GM19328 (cell line): ENCODE results near the gene CD247.

ENCODE experiments used
- ATAC-seq: cut with Tn5 transposase; IDR thresholded peaks from one replicate; pipeline ENCODE4 v1.9.1; 2021; ENCODE audit warnings: mild to moderate bottlenecking, moderate library complexity; ENCODE audit not compliant: unreplicated experiment

Gene CD247

GRCh38 chr1:167512046-167512654, 6.2 kb downstream of the CD247 start:
- ATAC-seq, result no peak

GRCh38 chr1:167511374-167511986, 6.8 kb downstream of the CD247 start:
- no peak for ATAC-seq

- ATAC-seq, result no peak
These were observed 7.4 kb downstream of the CD247 start for GRCh38 chr1:167510881-167511280.

GRCh38 chr1:167510244-167510643, 8.1 kb downstream of the CD247 start:
- ATAC-seq, result no peak

- no peak for ATAC-seq
These were observed 8.7 kb downstream of the CD247 start for GRCh38 chr1:167509587-167509986.

GRCh38 chr1:167507719-167508118, 10.6 kb downstream of the CD247 start:
- ATAC-seq, result no peak

GRCh38 chr1:167504467-167504827, 13.9 kb downstream of the CD247 start:
- ATAC-seq, result no peak

- ATAC-seq, result no peak
These were observed 14.5 kb downstream of the CD247 start for GRCh38 chr1:167503626-167504466.

GRCh38 chr1:167502719-167503462, 15.4 kb downstream of the CD247 start:
- no peak for ATAC-seq

- no peak for ATAC-seq
These were observed 16.2 kb downstream of the CD247 start for GRCh38 chr1:167502192-167502551.

GRCh38 chr1:167501515-167502191, 16.7 kb downstream of the CD247 start:
- no peak for ATAC-seq

- ATAC-seq, result no peak
These were observed 18.0 kb downstream of the CD247 start for GRCh38 chr1:167500283-167500860.

- ATAC-seq, result peak; percentile 93
These were observed 18.6 kb downstream of the CD247 start for GRCh38 chr1:167499664-167500101.

GRCh38 chr1:167499106-167499505, 19.2 kb downstream of the CD247 start:
- ATAC-seq, result no peak

- ATAC-seq, result no peak
These were observed 21.3 kb downstream of the CD247 start for GRCh38 chr1:167496797-167497619.

GRCh38 chr1:167493372-167493771, 25.0 kb downstream of the CD247 start:
- no peak for ATAC-seq

- no peak for ATAC-seq
These were observed 25.8 kb downstream of the CD247 start for GRCh38 chr1:167492481-167492910.

- ATAC-seq, result no peak
These were observed 26.5 kb downstream of the CD247 start for GRCh38 chr1:167491586-167492461.

- ATAC-seq, result no peak
These were observed 27.6 kb downstream of the CD247 start for GRCh38 chr1:167490765-167491164.
